Kidney capillary endothelial cell (primary cell): ENCODE data around the gene GATB.
"Not testable (repeated sequence)": the region's sequence is repeated elsewhere in the genome, so short reads cannot be mapped to it uniquely, and the experiment has no call there.

ENCODE experiments used
- DNase-seq: peaks from one replicate; pipeline ENCODE4 v3.0.0-alpha.2; 2018; ENCODE audit warnings: low spot score

GATB gene

GRCh38 chr4:151731670-151732069, 29.1 kb downstream of the GATB start:
- not testable (repeated sequence) for DNase-seq

DNA sequence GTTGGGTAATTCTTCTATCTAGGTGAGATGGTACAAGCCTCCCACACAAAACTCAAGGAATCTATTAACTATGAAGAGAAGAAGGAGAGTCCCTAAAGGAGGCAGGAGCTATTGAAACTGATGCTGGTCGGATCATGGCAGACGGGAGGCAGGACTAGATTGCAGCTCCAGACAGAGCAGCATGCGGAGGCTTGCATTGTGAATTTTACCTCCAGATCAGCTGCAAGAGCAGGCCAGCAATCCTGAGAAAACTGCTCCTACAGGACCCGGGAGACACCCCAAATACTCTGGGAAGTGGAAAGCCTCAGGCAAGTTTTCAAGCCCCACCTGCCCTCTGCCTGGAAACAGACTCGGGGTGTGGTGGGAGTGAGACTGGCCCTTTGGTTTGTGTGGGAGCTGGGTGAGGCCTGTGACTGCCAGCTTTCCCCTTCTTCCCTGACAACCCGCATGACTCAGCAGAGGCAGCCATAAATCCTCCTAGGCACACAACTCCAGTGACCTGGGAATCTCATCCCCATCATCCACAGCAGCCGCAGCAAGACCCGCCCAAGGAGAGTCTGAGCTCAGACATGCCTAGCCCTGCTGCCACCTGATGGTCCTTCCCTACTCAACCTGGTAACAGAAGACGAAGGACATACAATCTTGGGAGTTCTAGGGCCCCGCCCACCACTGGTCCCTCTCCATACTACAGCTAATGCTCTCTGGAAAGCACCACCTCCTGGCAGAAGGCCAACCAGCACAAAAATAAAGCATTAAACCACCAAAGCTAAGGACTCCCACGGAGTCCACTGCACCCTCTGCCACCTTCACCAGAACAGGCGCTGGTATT, 30.9 kb downstream of the GATB start:
- no peak for DNase-seq

- DNase-seq, result no peak
Observed at GRCh38 chr4:151728679-151729078, 32.1 kb downstream of the GATB start.

GRCh38 chr4:151728006-151728405, 32.8 kb downstream of the GATB start:
- no peak for DNase-seq

GRCh38 chr4:151727365-151727764, 33.4 kb downstream of the GATB start:
- no peak for DNase-seq

GRCh38 chr4:151725087-151725486, 35.7 kb downstream of the GATB start:
- DNase-seq, result no peak

GRCh38 chr4:151721916-151722315, 38.9 kb downstream of the GATB start:
- no peak for DNase-seq

DNA sequence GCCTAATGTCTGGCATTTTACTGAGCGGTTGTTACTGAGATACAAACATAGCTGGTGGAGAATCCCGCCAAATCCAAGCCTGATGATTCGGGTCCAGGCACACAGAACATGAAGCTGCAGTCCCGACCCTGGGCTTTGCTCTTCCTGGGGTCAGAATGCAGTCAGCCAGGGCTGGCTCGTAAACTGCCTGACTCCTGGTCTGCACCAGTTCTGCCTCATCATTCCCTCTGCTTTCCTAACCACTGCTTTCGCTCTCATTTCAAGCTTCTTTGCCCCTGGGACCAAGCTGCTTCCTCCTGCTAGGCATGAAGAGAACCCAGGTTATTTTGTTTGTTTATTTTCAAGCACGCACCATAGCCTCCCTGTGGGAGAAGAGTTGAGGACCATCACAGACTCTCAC, 39.3 kb downstream of the GATB start:
- DNase-seq, result no peak

DNA sequence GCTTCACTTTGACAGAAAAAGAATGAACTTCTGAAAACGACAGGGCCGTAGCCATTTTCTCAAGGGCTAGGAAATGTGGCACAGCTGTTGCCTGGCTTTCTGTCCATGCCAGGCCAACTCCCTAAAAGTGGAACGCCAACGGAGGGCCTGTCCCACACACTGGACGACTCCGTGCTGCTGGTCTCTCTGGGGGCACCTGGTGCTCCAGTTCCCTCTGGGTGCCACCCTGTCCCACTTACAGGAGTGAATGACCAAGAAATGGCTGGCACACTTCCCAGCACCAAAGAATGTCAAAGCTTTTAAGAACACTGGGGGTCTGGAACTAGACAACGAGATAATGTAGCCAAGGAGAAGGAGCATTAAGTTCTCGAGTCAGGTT, 40.9 kb downstream of the GATB start:
- no peak for DNase-seq

DNA sequence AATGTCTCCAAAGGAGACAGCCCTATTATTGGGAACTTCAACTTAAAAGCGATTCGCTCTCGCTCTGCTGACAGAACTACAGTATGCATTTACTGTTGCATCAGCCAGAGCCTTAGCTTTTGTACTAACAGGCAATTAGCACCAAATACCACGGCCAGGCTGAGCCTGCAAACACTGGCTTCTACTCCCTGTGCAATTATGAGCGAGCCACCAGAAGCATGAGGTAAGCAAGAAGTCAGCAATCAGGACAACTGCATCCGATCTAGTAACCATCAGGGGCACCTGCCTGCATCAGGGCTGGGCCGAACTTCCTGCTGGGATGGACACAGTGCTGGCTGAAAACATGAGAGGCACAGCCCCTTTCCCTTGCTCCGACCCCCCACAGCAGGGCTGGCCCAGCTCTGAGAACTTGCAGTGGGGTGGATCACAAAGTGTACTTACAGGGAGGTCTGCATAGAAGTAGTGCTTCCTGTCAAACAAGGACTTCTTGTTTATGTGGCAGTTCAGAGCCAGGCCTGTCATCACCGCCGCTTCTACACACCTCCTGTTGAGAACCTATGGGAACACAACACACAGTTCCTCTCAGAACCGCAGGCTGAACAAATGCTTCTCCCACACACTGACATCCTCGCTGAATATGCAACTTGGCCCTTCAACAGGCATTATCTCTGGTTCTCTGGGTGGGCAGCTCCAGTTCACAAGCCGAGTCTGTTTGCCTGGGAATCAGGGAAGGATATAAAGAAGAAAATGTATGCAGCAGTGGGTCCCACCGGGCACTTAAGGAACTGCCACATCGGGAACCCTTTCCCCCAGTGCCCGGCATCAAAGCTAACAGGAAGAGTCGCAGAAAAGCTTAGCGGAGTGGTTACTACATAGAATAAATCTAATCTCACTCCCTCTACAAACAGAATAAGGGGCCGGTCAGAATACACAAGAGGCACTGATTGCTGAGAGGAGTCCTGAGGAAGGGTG, 41.5 kb downstream of the GATB start:
- no peak for DNase-seq

DNA sequence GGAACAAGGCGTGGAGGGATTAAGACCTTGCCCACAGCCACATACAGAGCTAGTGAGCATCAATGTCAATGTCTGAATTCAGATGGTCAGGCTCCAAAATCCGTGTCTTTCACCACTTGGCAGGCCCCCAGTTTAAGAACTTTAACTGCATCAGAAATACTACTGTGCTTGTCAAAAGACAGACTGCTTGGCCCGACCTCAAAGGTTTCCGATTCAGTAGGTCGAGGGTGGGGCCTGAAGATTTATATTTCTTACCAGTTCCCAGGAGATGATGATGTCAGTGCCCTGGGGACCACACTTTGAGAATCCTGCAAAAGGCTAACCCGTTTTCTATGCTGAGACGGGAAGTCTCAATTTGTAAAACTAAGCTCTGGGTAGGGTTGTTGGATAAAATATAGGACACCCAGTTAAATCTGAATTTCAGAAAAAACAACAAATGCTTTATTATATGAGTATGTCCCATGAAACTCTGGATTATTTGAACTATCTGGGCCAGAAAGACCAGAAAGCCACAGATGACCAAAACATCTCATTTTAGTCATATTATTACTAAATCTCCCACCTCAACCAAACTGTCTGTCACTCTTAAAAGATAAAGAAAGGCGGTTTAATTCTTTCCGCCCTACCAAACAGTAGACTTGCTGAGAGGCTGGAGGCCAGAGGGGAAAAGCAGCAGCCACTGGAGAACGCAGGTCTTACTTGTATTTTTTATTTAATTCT, 42.7 kb downstream of the GATB start:
- DNase-seq, result no peak

GRCh38 chr4:151717314-151717713, 43.5 kb downstream of the GATB start:
- DNase-seq, result no peak

DNA sequence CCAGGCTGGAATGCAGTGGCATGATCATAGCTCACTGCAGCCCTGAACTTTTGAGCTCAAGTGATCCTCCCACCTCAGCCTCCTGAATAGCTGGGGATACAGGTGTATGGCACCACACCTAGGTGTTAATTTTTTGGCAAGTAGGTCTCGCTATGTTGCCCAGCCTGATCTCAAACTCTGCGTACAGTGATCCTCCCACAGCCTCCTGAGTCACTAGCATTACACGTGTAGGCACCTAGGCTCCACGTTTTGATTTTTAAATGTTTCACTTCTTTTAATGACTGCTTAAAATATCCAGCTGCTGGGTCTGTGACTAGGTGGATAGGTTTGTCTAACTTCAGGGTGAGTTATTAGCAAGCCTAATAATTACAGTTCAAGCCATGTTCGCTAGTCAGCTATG, 44.5 kb downstream of the GATB start:
- no peak for DNase-seq

- DNase-seq, result no peak
Observed at GRCh38 chr4:151715881-151716280, 44.9 kb downstream of the GATB start.

DNA sequence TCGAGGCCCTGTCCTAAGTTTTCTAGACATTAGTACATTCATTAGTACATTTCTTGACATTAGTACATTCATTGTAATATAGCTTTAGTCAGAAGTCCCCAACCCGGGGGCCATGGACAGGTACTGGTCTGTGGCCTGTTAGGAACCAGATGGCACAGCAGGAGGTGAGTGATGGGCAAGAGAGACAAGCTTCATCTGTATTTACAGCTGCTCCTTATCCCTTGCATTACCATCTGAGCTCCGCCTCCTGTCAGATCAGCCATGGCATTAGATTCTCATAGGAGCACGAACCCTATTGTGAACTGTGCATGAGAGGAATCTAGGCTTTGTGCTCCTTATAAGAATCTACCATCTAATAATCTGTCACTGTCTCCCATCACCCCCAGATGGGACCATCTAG, 48.0 kb downstream of the GATB start:
- DNase-seq, result no peak

DNA sequence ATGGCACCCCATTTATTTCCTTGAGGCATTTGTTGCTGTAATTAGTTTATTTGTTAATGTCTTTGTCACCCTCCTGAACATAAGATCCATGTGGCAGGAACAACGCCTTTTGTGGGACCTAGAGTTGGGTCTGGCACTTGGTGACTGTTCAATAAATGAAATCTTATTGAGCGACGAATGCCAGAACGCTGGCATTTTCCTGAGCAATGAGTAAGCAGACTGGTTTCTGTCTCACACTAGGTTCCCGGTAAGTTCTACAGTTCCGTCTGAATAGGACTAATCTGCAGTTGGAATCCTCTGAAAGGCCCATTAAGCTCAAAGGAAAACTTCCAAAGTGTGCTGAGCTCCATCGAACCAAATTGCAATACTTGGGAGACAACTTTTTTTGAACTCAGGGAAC, 49.2 kb downstream of the GATB start:
- DNase-seq, result no peak

DNA sequence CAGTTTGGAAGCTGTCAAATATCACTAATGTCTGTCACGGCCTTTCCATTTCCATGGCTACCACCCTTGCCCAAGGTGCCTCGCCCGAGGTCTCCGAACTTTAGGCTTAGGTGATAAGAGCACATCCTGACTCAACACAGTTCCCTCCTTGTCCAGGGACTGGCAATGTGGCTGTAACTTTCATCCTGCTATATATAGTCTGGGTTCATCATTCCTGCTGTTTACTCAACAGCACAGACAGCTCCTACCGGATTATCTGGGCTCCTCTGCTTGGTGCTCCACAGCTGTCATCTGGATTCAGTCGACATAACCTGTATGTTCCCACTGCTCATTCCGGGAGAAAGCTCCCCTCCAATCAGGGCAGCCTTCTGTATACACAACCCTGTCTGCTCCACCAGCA, 51.2 kb downstream of the GATB start:
- no peak for DNase-seq

DNA sequence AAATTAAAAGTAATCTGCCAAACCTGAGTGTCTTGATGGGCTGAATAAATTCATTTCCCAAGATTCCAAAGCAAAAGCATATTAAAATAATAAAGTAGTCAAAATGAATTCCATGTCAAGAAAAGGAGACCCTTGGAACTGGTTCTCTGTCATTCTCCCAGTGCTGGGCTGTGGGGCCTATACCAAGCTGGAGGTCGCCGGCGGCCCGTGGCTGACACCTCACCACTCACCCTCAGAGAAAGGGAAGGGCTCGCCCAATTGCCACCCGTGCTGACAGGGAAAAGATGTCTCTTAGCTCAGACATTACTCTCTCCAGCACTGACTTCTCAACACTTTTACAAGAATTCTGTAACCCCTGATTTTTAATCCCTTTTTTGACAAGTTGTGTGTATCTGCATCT, 51.7 kb downstream of the GATB start:
- DNase-seq, result no peak

DNA sequence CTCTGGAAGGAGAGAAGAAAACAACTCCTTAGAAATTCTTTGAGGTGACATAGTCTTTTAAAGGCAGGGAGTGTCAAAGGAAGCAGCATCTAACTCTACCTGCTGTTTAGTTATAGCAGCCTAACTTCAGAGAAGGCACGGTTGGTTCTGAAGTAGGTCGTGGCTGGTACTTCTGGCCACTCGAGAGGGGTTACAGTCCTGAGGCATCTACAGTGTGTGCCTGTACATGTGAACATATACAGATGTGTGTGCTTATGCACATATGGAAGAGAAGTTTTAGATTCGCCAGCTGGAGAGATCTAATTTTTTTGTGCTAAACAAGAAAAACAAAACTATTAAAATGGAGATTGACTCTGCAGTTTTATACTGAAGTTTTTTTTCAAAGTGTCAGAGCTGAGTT, 52.7 kb downstream of the GATB start:
- no peak for DNase-seq

DNA sequence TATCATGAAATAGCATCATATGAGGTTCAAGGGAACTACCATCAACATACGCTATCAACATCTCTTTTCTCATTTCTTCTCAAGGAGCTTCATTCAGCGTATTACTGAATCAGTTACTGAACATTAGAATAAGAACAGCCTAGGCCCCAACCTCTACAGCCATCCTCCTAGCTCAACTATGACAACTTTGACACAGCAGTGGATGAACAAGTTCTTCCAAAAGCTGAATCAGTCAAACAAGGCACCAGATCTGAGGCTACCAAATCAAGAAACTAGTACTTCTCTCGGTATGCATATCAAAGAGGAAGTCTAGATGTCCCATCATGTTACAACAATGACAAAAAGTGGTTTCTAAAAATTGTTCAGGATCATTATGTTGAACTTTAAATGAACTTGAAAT, 57.4 kb downstream of the GATB start:
- DNase-seq, result no peak

- no peak for DNase-seq
Observed at GRCh38 chr4:151702256-151702655, 58.6 kb downstream of the GATB start.

DNA sequence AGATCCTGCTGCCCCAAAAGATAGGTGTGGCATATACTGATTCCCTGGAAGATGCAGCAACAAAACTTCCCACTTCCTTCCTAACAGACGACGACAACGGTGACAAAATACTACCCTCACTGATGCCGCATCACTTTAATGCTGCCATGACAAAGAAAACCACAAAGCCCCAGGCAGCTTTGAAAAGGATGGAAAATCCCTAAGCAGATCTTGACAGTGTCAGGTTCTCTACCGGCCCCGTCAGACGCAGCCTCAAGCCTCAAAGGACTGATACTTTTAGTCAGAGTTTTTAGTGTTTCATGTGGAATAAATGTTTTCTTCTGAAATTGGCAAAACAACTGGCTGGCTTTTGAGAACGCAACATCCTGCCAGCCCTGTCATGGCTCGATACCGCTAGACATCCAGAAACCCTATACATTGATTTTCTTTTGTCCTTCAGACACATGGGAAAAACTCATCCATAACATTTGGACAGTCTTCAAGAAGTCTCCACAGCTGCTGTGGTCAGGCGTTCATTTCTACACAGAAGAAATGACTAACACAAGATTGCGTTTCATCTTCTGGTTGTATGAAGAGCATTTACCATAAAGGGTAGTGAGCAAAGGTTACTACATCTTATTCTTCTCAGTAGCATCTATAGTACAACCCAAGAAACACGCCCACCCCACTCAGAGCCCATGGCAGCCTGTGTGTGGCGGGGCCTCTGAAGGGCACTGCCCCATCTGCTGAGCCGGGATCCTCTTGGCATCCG, 60.1 kb downstream of the GATB start:
- DNase-seq, result no peak
